ENCODE measurements around the gene PARP2.
"Not testable (repeated sequence)": the region's sequence is repeated elsewhere in the genome, so short reads cannot be mapped to it uniquely, and the experiment has no call there.

The PARP2 gene

GRCh38 chr14:20346713-20347112 lies 3.3 kb downstream of the PARP2 start:
- DNase-seq (ENCODE audit: low read depth) = no peak

GRCh38 chr14:20347747-20348146 lies 4.3 kb downstream of the PARP2 start:
- no peak for DNase-seq (ENCODE audit: low read depth)

GRCh38 chr14:20350282-20350681 lies 6.8 kb downstream of the PARP2 start:
- no peak for DNase-seq (ENCODE audit: low read depth)

GRCh38 chr14:20350860-20351259 lies 7.4 kb downstream of the PARP2 start:
- DNase-seq (ENCODE audit: low read depth) = no peak

- DNase-seq (ENCODE audit: low read depth) = no peak
Measured at GRCh38 chr14:20356422-20356821, 13.0 kb downstream of the PARP2 start.

GRCh38 chr14:20358474-20358873 lies 15.0 kb downstream of the PARP2 start:
- DNase-seq (ENCODE audit: low read depth) = not testable (repeated sequence)

GRCh38 chr14:20365928-20366327 lies 22.5 kb downstream of the PARP2 start:
- no peak for DNase-seq (ENCODE audit: low read depth)

- DNase-seq (ENCODE audit: low read depth) = no peak
Measured at GRCh38 chr14:20372796-20373195, 29.4 kb downstream of the PARP2 start.

GRCh38 chr14:20375471-20375870 lies 32.0 kb downstream of the PARP2 start:
- no peak for DNase-seq (ENCODE audit: low read depth)

- DNase-seq (ENCODE audit: low read depth) = no peak
Measured at GRCh38 chr14:20376071-20376588, 32.7 kb downstream of the PARP2 start.

- DNase-seq (ENCODE audit: low read depth) = no peak
Measured at GRCh38 chr14:20377171-20377570, 33.7 kb downstream of the PARP2 start.

GRCh38 chr14:20379743-20380142 lies 36.3 kb downstream of the PARP2 start:
- no peak for DNase-seq (ENCODE audit: low read depth)

GRCh38 chr14:20380681-20381080 lies 37.2 kb downstream of the PARP2 start:
- DNase-seq (ENCODE audit: low read depth) = no peak

GRCh38 chr14:20381341-20381740 lies 37.9 kb downstream of the PARP2 start:
- no peak for DNase-seq (ENCODE audit: low read depth)

- no peak for DNase-seq (ENCODE audit: low read depth)
Measured at GRCh38 chr14:20382526-20382925, 39.1 kb downstream of the PARP2 start.

GRCh38 chr14:20383032-20383431 lies 39.6 kb downstream of the PARP2 start:
- DNase-seq (ENCODE audit: low read depth) = no peak

- DNase-seq (ENCODE audit: low read depth) = no peak
Measured at GRCh38 chr14:20383636-20384035, 40.2 kb downstream of the PARP2 start.

- no peak for DNase-seq (ENCODE audit: low read depth)
Measured at GRCh38 chr14:20384321-20384720, 40.9 kb downstream of the PARP2 start.

- no peak for DNase-seq (ENCODE audit: low read depth)
Measured at GRCh38 chr14:20384886-20385285, 41.5 kb downstream of the PARP2 start.

GRCh38 chr14:20386276-20386855 lies 42.9 kb downstream of the PARP2 start:
- DNase-seq (ENCODE audit: low read depth) = no peak

- DNase-seq (ENCODE audit: low read depth) = no peak
Measured at GRCh38 chr14:20387576-20387975, 44.1 kb downstream of the PARP2 start.

GRCh38 chr14:20388159-20388558 lies 44.7 kb downstream of the PARP2 start:
- no peak for DNase-seq (ENCODE audit: low read depth)

- DNase-seq (ENCODE audit: low read depth) = no peak
Measured at GRCh38 chr14:20391505-20391904, 48.1 kb downstream of the PARP2 start.

- DNase-seq (ENCODE audit: low read depth) = no peak
Measured at GRCh38 chr14:20397511-20397910, 54.1 kb downstream of the PARP2 start.

GRCh38 chr14:20400589-20400964 lies 57.1 kb downstream of the PARP2 start:
- no peak for DNase-seq (ENCODE audit: low read depth)
